Measurements from ENCODE around the gene UPK3A. TPM values are rescaled to one million over a fixed set of nuclear protein-coding genes. Genes with fewer than 3 reads are reported as not detected.

The UPK3A gene
- total and polyA plus RNA-seq, 2 experiments from 2014 or later: 0.47 TPM; not detected in 1

DNA sequence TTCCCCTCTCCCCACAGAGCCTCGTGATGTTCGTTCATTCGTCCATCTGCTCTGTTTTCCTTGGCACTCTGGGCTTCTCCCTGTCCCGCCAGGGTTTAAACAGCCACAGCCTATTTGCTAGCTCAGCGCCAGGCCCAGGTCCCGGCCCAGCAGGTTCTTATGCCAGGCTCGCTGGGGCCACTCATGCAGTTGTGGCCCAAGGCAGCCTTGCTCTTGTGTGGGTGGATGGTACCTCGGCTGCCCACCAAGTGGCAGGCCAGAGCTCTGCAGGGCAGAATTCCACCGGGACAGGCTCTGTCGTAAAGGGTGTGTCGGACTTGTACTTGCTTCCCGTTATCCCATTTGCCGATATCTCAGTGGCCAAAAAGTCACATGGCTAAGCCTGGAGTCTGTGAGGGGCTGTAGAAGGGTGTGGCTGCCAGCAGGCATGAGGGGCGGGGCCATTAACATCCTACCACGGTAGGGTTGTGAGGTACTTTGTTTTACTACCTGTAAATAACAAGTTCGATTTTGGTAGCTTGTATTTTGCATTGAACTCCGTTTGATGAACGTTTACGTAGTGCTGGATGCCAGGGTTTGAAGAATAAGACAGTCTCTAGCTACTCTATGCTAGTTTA is 32.9 kb downstream of the UPK3A start:
- no peaks in the 10 kb centered on the region for H3K9me3 Mint-ChIP-seq
- Histone ChIP-seq H2AFZ (no peak overlapping the region), H3K4me3 (no peak overlapping the region), H3K4me1 (ENCODE audit: insufficient read depth) (peaks cover 15% of the 10 kb centered on the region; the same call in 1 of the 2 replicates), H3K27ac (ENCODE audit: low read depth) (no peak overlapping the region), H3K4me2 (no peak overlapping the region), H3F3A (replicated peaks; ENCODE audit: low read depth) (peaks cover 5% of the 10 kb centered on the region; the same call in 1 of the 2 replicates), H3K36me3 (ENCODE audit: insufficient read depth) (no peaks in the 10 kb centered on the region), H3K9me2 (ENCODE audit: insufficient read depth) (no peaks in the 10 kb centered on the region), H3K79me2 (replicated peaks; ENCODE audit: insufficient read depth) (peaks cover 94% of the 10 kb centered on the region), H3K27me3 (ENCODE audit: insufficient read depth) (no peaks in the 10 kb centered on the region), H4K20me1 (replicated peaks; ENCODE audit: insufficient read depth) (peaks cover 26% of the 10 kb centered on the region)
- DNase-seq (ENCODE audit: low spot score) (peak; percentile 68), ATAC-seq (peak; percentile 90)
- H3K27me3 Mint-ChIP-seq (ENCODE audit: insufficient read depth, low read depth, poor library complexity): peaks cover 5% of the 10 kb centered on the region
- peak overlapping the region; percentile 63; the same call in 1 of the 2 replicates for H3K27ac Mint-ChIP-seq
- H3K36me3 Mint-ChIP-seq (ENCODE audit: low read depth): 0 out of 3 replicates have a peak, but pooled peaks cover 5% of the 10 kb centered on the region
- H3K4me1 Mint-ChIP-seq: peaks cover 29% of the 10 kb centered on the region
- TF ChIP-seq, protein P1, sequence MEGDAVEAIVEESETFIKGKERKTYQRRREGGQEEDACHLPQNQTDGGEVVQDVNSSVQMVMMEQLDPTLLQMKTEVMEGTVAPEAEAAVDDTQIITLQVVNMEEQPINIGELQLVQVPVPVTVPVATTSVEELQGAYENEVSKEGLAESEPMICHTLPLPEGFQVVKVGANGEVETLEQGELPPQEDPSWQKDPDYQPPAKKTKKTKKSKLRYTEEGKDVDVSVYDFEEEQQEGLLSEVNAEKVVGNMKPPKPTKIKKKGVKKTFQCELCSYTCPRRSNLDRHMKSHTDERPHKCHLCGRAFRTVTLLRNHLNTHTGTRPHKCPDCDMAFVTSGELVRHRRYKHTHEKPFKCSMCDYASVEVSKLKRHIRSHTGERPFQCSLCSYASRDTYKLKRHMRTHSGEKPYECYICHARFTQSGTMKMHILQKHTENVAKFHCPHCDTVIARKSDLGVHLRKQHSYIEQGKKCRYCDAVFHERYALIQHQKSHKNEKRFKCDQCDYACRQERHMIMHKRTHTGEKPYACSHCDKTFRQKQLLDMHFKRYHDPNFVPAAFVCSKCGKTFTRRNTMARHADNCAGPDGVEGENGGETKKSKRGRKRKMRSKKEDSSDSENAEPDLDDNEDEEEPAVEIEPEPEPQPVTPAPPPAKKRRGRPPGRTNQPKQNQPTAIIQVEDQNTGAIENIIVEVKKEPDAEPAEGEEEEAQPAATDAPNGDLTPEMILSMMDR (conservative IDR thresholded peaks at IDR 0.05; ENCODE audit: low read depth in 2 of 2): peak; percentile 37 to 39
- TF ChIP-seq STAT1 (IDR thresholded peaks at IDR 0.05; ENCODE audit: unreplicated experiment): no peak
- H3K4me3 Mint-ChIP-seq: no peak overlapping the region

DNA sequence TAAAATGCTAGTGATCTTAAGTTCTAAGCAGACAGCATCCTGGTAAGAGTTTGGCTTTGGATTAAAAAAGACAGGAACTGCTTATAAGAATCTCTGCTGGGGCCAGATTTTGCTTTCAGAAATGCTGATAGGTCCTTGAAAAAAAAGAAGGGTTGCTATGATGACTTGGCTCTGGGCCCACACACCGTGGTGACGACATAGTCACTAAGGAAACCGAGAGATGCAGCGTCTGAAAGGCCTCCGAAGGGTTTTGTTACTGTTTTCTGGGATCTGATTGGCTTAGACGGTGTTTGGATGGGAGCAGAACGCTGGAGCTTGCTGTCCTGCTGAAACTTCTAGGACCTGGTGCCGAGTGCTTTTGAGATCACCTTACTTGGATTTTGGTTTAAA is 33.4 kb downstream of the UPK3A start:
- Mint-ChIP-seq H3K36me3 (ENCODE audit: low read depth) (peaks cover 4% of the 10 kb centered on the region; the same call in 2 of the 3 replicates), H3K27ac (peak overlapping the region; percentile 32), H3K27me3 (ENCODE audit: insufficient read depth, low read depth, poor library complexity) (peaks cover 5% of the 10 kb centered on the region), H3K4me3 (no peak overlapping the region), H3K4me1 (peaks cover 24% of the 10 kb centered on the region), H3K9me3 (no peaks in the 10 kb centered on the region)
- Histone ChIP-seq H3K79me2 (replicated peaks; ENCODE audit: insufficient read depth) (peaks cover 92% of the 10 kb centered on the region), H3F3A (replicated peaks; ENCODE audit: low read depth) (peaks cover 5% of the 10 kb centered on the region; the same call in 1 of the 2 replicates), H2AFZ (no peak overlapping the region), H3K27ac (ENCODE audit: low read depth) (peak overlapping the region; percentile 32; the same call in 1 of the 2 replicates), H3K27me3 (ENCODE audit: insufficient read depth) (no peaks in the 10 kb centered on the region), H3K4me2 (no peak overlapping the region), H3K36me3 (ENCODE audit: insufficient read depth) (no peaks in the 10 kb centered on the region), H3K9me2 (ENCODE audit: insufficient read depth) (no peaks in the 10 kb centered on the region), H3K4me3 (no peak overlapping the region), H4K20me1 (replicated peaks; ENCODE audit: insufficient read depth) (peaks cover 26% of the 10 kb centered on the region), H3K4me1 (ENCODE audit: insufficient read depth) (peaks cover 15% of the 10 kb centered on the region; the same call in 1 of the 2 replicates)
- ATAC-seq: peak; percentile 78
- DNase-seq (ENCODE audit: low spot score): peak; percentile 72
- no peak for TF ChIP-seq CREB1 (CRISPR knock-in tag; IDR thresholded peaks at IDR 0.05; ENCODE audit: low read depth)
- TF ChIP-seq, protein P1 (conservative IDR thresholded peaks at IDR 0.05; ENCODE audit: low read depth in 2 of 2): no peak
- TF ChIP-seq, protein P2, sequence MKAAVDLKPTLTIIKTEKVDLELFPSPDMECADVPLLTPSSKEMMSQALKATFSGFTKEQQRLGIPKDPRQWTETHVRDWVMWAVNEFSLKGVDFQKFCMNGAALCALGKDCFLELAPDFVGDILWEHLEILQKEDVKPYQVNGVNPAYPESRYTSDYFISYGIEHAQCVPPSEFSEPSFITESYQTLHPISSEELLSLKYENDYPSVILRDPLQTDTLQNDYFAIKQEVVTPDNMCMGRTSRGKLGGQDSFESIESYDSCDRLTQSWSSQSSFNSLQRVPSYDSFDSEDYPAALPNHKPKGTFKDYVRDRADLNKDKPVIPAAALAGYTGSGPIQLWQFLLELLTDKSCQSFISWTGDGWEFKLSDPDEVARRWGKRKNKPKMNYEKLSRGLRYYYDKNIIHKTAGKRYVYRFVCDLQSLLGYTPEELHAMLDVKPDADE (IDR thresholded peaks at IDR 0.05): no peak
- TF ChIP-seq STAT1 (IDR thresholded peaks at IDR 0.05; ENCODE audit: unreplicated experiment): no peak
- TF ChIP-seq JUNB (IDR thresholded peaks at IDR 0.05; ENCODE audit: unreplicated experiment): no peak
- TF ChIP-seq, protein P3, sequence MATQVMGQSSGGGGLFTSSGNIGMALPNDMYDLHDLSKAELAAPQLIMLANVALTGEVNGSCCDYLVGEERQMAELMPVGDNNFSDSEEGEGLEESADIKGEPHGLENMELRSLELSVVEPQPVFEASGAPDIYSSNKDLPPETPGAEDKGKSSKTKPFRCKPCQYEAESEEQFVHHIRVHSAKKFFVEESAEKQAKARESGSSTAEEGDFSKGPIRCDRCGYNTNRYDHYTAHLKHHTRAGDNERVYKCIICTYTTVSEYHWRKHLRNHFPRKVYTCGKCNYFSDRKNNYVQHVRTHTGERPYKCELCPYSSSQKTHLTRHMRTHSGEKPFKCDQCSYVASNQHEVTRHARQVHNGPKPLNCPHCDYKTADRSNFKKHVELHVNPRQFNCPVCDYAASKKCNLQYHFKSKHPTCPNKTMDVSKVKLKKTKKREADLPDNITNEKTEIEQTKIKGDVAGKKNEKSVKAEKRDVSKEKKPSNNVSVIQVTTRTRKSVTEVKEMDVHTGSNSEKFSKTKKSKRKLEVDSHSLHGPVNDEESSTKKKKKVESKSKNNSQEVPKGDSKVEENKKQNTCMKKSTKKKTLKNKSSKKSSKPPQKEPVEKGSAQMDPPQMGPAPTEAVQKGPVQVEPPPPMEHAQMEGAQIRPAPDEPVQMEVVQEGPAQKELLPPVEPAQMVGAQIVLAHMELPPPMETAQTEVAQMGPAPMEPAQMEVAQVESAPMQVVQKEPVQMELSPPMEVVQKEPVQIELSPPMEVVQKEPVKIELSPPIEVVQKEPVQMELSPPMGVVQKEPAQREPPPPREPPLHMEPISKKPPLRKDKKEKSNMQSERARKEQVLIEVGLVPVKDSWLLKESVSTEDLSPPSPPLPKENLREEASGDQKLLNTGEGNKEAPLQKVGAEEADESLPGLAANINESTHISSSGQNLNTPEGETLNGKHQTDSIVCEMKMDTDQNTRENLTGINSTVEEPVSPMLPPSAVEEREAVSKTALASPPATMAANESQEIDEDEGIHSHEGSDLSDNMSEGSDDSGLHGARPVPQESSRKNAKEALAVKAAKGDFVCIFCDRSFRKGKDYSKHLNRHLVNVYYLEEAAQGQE (IDR thresholded peaks at IDR 0.05; ENCODE audit: unreplicated experiment): no peak
- no peak for TF ChIP-seq POLR2AphosphoS5 (IDR thresholded peaks at IDR 0.05; ENCODE audit: low read depth)

Data from GM23338 (cell line).